Measurements from ENCODE around the gene PEX16. TPM values are rescaled to one million over a fixed set of nuclear protein-coding genes. Genes with fewer than 3 reads are reported as not detected.

Gene PEX16
- total RNA-seq, 2 donors from 2014 or later = 55.3 to 62.8 TPM

DNA sequence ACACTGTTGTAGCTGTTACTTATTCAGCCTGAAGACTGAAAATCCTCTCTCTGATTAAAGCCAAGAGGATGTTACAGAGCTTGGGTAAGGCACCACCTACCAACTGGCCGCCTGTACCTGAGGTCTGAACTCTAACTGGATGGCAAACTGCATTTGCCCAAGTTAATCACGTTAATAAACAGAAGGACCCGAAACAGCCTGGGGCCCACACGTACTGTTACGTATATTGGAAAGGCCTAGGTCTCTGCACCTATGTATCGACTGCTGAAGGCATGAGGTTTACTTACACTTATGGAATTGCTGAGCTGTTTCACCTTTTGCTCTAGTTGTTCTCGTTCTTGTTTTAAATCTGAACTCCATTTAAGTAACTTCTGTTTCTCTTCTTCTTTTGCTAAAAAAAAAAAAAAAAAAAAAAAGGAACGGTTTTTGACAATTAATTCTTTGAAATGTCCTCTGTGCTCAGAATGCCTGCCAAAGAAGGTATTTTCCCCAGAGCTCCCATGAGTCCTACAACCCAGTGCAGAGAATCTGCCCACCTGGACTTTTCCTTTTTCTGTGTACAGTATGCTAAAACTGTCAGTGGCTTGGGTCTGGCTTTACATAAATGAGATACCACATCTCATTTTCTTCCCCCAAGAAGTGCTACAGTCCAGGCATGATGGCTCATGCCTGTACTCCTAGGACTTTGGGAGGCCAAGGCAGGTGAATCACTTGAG lies 17.8 kb upstream of the PEX16 start:
- no peaks in the 10 kb centered on the region for H3K36me3 Mint-ChIP-seq
- H3K27me3 Mint-ChIP-seq = no peaks in the 10 kb centered on the region
- DNase-seq (ENCODE audit: low spot score) (no peak), ATAC-seq (no peak)
- no peak overlapping the region for H3K27ac Mint-ChIP-seq
- peaks cover 5 to 8% of the 10 kb centered on the region in 2 donors for H3K4me1 Mint-ChIP-seq (ENCODE audit: low read depth in 2 of 2)
- H3K9me3 Mint-ChIP-seq = no peaks in the 10 kb centered on the region
- H3K4me3 Mint-ChIP-seq = no peak overlapping the region

DNA sequence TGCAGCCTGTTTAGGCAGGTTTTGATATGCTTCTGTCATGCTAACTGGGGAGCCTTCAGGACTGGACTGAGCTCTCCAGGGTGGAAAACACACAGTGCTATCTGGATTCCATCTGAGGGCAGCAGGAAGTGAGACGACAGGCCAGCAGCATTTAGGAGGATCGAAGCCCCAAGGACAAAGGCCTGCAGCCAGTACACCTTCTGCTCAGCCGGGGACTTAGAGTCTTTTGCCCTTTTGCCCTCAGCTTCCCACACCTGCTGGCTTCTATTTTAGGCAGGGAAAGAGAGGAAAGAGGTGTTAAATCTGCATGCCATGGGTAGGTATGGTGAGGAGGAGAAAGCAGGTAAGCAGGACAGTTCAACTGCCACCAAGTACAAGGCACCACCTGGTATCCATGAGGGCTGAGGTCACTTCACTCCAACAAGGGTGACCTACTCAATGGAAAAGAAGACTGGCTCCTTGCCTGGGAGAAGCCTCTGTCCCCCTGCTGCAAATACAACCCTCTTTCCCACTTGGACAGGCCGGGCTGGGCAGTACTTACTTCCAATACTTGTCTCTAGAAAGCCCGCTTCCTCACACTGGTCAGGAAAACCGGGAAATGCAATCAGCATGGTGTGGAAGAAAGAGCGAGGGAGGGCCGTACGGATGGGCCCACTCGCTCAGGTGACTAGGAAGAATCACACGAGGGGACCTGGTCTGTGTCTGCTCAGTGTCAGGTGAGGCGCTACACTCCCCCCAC lies 17.1 kb upstream of the PEX16 start:
- ATAC-seq (no peak), DNase-seq (ENCODE audit: low spot score) (no peak)
- Mint-ChIP-seq H3K9me3 (no peaks in the 10 kb centered on the region), H3K36me3 (no peaks in the 10 kb centered on the region), H3K4me3 (no peak overlapping the region), H3K27ac (no peak overlapping the region), H3K27me3 (no peaks in the 10 kb centered on the region), H3K4me1 (ENCODE audit: low read depth in 2 of 2) (peaks cover 13 to 15% of the 10 kb centered on the region in 2 donors)

DNA sequence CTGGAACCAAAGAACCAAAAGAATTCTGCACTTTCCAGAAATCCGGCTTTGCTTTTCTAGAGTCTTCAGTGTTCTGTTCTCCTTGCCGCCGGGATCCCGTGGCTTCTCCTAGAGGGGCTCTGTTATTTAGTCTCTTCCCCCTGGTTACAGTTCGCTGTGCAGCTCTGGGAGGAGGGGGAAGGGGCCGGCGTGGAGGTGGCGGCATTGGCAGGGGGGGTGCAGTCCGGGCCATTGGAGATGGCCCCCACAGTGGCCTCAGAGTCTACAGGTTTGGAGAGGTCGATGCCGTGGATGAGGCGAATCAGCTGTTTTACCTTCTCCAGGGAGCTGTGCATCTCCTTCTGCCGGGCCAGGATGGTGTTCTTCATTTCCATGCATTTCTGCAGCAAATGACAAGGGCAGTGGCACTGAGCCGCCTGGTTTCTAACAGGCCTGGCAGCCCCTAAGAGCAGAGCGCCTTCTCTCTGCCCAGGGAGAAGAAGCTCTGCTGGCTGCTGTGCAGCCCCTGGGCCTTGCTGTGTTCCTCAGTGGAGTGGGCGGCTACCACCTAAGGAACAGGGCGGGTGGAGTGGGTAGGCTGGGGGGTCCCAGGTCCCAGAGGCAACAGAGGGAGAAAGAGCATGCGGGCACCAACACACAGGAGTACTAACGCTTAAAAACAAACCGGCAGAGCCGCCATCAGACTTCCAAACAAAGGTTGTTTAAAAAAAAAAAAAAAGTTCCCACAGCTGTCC lies 16.3 kb upstream of the PEX16 start:
- H3K36me3 Mint-ChIP-seq = no peaks in the 10 kb centered on the region
- no peaks in the 10 kb centered on the region for H3K27me3 Mint-ChIP-seq
- no peak for DNase-seq (ENCODE audit: low spot score)
- H3K4me1 Mint-ChIP-seq (ENCODE audit: low read depth in 2 of 2) = peaks cover 14 to 17% of the 10 kb centered on the region in 2 donors
- H3K27ac Mint-ChIP-seq = no peak overlapping the region
- ATAC-seq = no peak
- no peaks in the 10 kb centered on the region for H3K9me3 Mint-ChIP-seq
- H3K4me3 Mint-ChIP-seq = no peak overlapping the region

DNA sequence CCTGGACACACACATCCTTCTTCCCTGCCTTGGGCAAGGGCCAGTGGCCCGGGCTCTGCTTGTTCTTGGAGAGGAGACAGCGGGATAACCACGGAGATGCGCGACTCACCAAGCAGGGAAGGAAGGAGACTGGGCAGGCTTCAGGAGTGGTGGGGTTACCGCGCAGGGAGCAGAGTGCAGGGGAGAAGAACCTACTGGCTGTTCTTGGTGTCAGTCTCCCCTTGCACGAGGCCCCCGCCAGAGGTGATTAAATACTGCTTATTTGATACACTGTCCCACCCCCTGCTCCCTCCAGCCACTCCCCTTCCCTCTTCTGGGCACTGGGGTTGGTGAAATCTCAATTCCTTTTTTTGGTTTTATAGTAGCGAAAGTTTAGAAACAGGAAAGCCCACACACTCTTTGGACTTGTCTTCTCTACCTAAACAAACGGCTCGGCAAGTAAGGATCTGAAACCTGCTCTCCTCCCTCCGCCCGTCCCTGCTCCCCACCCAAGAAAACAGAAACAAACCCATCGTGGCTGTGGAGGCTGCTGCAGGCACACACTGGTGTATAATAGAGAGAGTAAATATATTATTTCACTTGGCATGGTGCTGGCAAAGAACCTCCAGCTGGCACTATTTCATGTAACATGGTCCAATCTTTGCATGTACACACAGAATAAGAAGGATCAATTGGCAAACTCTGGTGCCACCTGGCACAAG lies 15.6 kb upstream of the PEX16 start:
- Mint-ChIP-seq H3K9me3 (no peaks in the 10 kb centered on the region), H3K4me1 (ENCODE audit: low read depth in 2 of 2) (peaks cover 14 to 17% of the 10 kb centered on the region in 2 donors), H3K4me3 (no peak overlapping the region), H3K36me3 (no peaks in the 10 kb centered on the region), H3K27me3 (no peaks in the 10 kb centered on the region), H3K27ac (no peak overlapping the region)
- no peak for DNase-seq (ENCODE audit: low spot score)
- ATAC-seq = no peak

DNA sequence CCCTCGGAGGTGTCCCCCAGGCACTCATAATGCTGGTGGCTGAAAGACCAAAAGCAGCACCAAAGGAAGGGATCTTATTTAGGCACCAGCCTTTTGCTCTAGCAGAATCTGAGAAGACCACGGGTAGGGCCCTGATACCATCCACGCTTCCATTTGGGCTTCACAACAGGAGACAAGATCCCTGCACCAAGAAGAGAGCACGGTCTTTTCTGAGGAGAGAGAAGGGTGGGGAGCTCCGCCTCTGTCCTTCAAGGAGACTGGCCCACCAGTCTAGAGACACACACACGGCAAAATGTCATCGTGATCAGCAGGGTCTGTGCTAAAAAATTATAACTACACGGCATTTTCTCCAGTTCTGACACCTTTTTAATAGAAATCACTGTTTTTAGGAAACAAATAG lies 14.5 kb upstream of the PEX16 start:
- Mint-ChIP-seq H3K27ac (no peak overlapping the region), H3K36me3 (no peaks in the 10 kb centered on the region), H3K4me3 (no peak overlapping the region), H3K27me3 (no peaks in the 10 kb centered on the region), H3K9me3 (no peaks in the 10 kb centered on the region), H3K4me1 (ENCODE audit: low read depth in 2 of 2) (peaks cover 19 to 21% of the 10 kb centered on the region in 2 donors)
- DNase-seq (ENCODE audit: low spot score) (no peak), ATAC-seq (no peak)

DNA sequence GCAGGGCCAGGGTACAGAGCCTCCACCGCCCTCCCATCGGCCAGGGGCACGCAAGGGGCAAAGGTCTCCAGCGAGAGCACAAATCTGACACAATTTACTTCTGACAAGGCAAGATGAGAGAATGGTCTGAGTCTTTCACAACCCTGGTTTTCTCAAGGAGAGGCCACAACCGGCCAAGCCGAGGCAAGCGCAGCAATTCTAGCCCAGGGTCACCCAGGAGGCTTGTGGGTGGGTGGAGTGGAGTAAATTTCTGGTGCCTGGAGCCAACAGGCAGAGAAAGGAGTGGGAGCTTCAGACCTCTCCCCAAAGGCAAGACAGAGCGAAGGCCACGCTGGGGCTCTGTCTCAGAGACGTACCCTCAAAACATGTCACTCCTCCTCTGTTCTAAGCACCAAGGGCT lies 14.1 kb upstream of the PEX16 start:
- H3K27me3 Mint-ChIP-seq = no peaks in the 10 kb centered on the region
- no peak overlapping the region for H3K4me3 Mint-ChIP-seq
- H3K27ac Mint-ChIP-seq = peak overlapping the region; percentile 47 to 91
- H3K9me3 Mint-ChIP-seq = no peaks in the 10 kb centered on the region
- DNase-seq (ENCODE audit: low spot score) (no peak), ATAC-seq (no peak)
- peaks cover 19 to 22% of the 10 kb centered on the region in 2 donors for H3K4me1 Mint-ChIP-seq (ENCODE audit: low read depth in 2 of 2)
- no peaks in the 10 kb centered on the region for H3K36me3 Mint-ChIP-seq

DNA sequence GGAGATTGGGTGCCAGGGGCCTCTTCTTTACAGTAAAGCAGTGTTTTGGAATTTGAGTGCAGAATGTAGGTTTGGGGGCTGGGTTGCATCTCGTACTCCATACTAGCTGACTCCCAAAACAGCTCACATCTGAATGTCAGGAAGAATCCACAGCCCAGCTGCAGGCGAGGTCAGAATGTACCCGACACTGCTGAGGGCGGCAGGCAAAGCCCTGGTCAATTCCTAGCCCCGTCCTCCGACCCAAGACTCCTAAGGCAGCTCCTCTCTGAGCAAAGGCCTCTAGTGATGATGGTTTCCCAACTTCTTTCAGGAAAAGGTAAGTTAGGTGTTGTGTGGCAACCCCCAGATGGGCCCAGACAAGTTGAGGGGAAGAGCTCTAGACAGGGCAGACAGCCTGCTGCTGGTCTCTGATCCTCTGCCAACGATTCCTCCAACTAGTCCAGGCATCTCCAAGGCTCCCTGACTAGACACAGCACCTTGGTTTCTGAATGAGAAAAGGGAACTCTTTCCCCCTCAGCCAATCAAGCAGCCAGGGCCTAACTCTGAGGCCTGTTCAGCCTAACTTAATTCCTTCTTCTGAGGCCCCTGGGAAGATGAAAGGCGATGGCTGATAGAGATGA lies 13.4 kb upstream of the PEX16 start:
- Mint-ChIP-seq H3K27me3 (no peaks in the 10 kb centered on the region), H3K4me3 (no peak overlapping the region), H3K27ac (peak overlapping the region; percentile 47 to 91), H3K4me1 (ENCODE audit: low read depth in 2 of 2) (peaks cover 19 to 22% of the 10 kb centered on the region in 2 donors), H3K9me3 (no peaks in the 10 kb centered on the region), H3K36me3 (no peaks in the 10 kb centered on the region)
- ATAC-seq (no peak), DNase-seq (ENCODE audit: low spot score) (no peak)

DNA sequence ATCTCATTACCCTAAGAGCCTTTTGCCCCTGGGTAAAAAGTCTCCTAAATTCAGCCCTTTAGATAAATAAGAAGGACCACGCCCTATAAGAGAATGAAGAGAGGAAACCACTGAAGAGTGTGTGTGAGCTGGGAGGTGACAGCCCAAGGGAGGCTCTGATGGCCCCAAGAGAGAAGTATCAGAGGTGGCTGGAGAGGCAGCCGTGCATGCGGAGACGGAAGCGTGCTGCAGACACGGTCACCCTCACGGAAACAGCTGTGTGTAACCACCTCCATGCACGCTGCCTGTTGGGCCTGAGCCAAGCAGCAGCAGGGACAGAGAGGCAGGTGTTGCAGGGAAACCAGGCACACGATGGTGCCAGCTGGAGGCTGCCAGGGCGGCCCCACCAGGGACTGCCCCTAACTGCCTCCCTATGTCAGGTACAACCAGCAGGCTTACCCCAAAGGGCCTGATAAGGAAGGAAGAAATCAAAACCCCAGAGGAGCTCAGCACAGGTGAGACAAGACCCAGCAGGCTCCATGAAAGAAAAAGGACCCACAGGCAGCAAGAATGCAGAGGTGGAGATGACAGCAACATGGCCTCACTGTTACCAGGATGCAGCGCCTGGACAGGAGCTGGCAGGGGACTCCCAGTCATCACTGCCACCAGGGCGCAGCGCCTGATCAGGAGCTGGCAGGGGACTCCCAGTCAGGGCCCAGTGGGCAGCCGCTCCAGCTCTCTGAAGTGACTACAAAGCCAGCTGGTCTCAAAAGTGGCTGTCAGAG lies 12.5 kb upstream of the PEX16 start:
- ATAC-seq (peak; percentile 67 to 81), DNase-seq (ENCODE audit: low spot score) (no peak)
- Mint-ChIP-seq H3K36me3 (no peaks in the 10 kb centered on the region), H3K4me1 (ENCODE audit: low read depth in 2 of 2) (peaks cover 19 to 22% of the 10 kb centered on the region in 2 donors), H3K4me3 (peak overlapping the region; percentile 68), H3K27ac (peak overlapping the region; percentile 69 to 91), H3K27me3 (no peaks in the 10 kb centered on the region), H3K9me3 (no peaks in the 10 kb centered on the region)

DNA sequence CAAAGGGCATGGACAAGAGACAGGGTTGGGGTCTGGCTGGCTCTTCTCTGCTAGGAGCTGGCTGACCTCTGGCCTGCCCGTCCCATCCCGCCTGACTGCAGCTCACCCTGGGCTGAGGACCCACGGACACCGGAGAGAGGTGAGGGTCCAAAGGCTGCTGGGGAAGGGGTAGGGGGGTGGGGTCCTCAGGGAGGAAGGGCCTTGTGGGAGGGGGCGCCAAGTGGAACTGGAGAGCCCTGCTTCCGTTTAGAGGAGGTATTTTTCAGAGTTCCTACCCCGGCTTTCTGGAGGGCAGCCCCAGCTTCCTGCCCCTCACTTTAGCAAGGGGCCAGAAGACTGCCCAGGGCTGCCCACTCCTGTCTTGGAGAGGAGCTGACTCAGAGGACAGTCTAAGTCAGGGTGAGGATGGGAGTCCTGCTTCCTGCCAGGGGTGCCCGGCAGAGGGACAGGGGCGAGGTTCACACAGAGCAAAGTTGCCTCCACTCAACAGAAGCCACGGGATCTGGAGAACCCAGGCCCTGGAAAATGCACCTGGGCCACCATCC lies 11.9 kb upstream of the PEX16 start:
- Mint-ChIP-seq H3K36me3 (no peaks in the 10 kb centered on the region), H3K4me3 (peak overlapping the region; percentile 68), H3K27me3 (peaks cover 0 to under 1% of the 10 kb centered on the region in 2 donors), H3K4me1 (ENCODE audit: low read depth in 2 of 2) (peaks cover 19 to 22% of the 10 kb centered on the region in 2 donors), H3K9me3 (no peaks in the 10 kb centered on the region), H3K27ac (peak overlapping the region; percentile 69 to 91)
- no peak for DNase-seq (ENCODE audit: low spot score)
- ATAC-seq = peak; percentile 53 to 57

DNA sequence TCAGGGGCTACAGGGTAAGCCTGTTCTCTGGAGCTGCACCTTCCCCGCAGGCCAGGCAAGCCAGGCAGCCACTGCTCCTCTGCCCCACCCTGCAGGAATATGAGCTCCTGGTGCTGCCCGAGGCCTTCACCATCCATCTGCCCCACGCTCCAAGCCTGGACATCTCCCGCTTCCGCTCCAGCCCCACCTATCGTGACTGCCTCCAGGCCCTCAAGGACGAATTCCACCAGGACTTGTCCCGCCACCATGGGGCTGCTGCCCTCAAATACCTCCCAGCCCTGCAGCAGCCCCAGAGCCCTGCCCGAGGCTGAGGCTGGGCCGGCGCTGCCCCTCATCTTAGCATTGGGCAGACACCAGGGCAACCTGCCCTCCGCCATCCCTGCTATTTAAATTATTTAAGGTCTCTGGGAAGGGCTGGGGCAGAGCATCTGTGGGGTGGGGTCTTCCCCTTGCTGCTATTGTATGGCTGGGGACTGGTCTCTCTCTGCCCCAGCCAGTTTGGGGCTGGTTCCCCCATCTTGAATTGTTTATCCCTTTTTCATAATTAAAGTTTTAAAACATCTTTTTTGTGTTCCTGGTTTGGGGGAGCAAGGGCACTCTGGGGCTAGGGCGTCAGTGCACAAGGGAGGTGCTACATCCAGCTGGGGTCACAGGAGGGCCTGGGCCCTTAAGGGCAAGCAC lies 11.0 kb upstream of the PEX16 start:
- no peak overlapping the region for H3K4me3 Mint-ChIP-seq
- peaks cover 22 to 25% of the 10 kb centered on the region in 2 donors for H3K4me1 Mint-ChIP-seq (ENCODE audit: low read depth in 2 of 2)
- no peak overlapping the region for H3K27ac Mint-ChIP-seq
- no peaks in the 10 kb centered on the region for H3K9me3 Mint-ChIP-seq
- peaks cover 4 to 7% of the 10 kb centered on the region in 2 donors for H3K27me3 Mint-ChIP-seq
- DNase-seq (ENCODE audit: low spot score) = no peak
- ATAC-seq = no peak
- H3K36me3 Mint-ChIP-seq = no peaks in the 10 kb centered on the region

DNA sequence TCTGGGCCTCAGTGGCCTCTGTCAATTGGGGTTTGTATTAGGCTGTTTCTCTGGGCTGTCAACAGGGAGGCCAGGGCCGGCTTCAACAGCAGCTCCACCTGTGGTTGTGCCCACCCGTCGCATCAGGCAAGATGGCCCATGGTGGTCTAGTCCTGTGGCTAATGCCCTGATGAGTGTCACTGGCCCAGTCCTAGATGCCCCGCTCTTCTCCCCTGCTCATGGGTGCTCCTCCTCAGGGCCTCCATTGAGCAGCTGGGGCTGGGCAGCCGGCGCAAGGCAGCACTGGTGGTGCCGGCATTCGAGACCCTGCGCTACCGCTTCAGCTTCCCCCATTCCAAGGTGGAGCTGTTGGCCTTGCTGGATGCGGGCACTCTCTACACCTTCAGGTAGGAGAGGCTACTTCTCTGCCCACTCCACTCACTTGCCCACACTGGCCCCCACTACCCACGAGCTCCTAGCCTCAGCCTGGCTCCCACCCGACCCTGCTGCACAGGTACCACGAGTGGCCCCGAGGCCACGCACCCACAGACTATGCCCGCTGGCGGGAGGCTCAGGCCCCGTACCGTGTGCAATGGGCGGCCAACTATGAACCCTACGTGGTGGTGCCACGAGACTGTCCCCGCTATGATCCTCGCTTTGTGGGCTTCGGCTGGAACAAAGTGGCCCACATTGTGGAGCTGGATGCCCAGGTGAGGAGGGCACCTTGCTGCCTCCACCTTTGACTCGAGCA lies 10.2 kb upstream of the PEX16 start:
- peaks cover 22 to 29% of the 10 kb centered on the region in 2 donors for H3K4me1 Mint-ChIP-seq (ENCODE audit: low read depth in 2 of 2)
- no peak overlapping the region for H3K4me3 Mint-ChIP-seq
- H3K36me3 Mint-ChIP-seq = no peaks in the 10 kb centered on the region

More for the DNA sequence above, 10.2 kb upstream of the PEX16 start:
- H3K9me3 Mint-ChIP-seq = no peaks in the 10 kb centered on the region
- ATAC-seq = no peak
- H3K27me3 Mint-ChIP-seq = peaks cover 7% of the 10 kb centered on the region in 2 donors
- no peak overlapping the region for H3K27ac Mint-ChIP-seq
- no peak for DNase-seq (ENCODE audit: low spot score)
